HG02973 (cell line): Measurements from ENCODE around the gene PAQR5.

Experiments
- ATAC-seq: cut with Tn5 transposase; IDR thresholded peaks from one replicate; pipeline ENCODE4 v1.9.1; 2021; ENCODE audit warnings: moderate library complexity; ENCODE audit not compliant: unreplicated experiment

The PAQR5 gene

DNA sequence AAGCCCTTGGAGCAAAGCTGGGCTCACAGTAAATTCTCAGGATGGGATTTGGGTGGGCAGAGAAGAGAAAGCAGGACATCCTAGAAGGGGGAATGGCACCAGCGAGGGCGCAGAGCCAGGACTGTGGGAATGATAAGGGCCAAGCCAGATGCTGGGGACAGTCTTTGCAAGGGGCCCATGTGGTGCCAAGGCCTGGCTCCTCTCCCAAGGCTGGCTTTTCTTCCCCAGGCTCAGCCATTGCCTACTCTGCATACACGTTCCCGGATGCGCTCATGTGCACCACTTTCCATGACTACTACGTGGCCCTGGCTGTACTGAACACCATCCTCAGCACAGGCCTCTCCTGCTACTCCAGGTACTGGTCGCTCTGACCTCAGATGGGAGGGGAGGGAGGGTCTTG is 90.7 kb downstream of the PAQR5 start:
- ATAC-seq: no peak

DNA sequence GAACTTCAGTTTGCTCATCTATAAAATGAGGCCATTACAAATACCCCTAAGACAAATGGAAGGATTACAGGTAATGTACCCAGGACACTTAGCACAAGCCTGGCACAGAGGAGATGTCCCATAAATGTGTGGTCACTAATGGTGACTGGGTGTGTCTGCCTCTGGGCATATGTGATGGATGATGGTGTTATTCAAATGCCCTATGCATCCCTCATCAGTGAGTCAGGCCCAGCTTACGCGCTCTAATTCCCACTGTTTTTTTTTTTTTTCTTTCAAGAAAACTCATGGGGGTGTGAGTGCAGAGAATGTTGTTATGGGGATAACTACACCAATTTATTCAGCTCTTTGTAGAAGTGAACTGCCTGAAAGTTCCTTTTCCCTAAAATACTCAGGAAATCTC is 91.9 kb downstream of the PAQR5 start:
- no peak for ATAC-seq

DNA sequence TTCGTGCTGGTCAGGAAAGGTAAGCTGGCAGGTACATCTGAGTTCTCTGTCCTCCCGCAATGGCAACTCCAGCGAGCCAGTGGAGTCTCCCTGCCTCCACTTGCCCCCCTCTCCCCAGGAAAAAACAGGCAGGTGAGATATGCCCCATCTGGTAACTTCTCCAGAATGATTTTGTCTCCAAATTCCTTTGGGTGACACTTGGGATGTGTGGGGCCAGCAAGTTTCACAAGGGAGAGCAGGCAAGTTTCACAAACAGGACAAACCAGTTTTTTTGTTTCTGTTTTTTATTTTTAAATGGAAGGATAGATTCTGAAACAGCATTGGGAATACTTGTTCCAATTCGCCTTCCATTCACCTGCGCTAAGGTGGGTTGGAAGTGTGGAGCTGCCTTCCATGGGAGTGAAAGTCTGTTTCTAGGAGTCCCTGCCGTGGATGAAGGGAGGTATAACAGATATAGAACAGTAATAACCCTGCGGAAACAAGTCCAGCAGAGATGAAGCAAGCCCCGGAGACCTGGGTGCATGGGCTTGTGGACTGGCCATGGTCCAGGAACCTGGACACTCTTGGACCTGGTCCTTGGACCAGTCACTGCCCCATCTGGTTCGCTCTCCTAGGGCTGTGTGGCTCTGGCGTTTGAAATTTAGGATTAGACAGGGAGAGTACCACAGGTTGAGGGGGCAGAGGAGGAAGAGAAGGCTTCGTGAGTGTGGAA is 92.5 kb downstream of the PAQR5 start:
- ATAC-seq: no peak

DNA sequence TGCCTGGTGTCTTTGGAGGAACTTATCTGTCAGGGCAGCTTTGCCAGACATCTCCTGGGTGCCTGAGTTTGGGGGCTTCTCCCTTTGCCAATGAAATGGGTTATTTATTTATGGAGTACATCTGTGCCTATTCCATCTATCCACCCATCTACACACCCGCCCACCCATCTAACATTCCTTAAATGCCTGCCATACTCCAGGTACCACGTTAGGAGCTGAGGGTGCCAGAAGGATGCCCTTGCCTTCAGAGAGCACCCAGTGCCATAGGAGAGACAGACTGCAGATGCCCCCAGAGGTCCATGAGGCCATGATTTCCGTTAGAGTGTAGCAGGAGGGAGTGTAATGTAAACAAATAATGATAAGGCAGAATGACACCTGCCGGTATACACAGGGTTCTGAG is 93.6 kb downstream of the PAQR5 start:
- no peak for ATAC-seq

DNA sequence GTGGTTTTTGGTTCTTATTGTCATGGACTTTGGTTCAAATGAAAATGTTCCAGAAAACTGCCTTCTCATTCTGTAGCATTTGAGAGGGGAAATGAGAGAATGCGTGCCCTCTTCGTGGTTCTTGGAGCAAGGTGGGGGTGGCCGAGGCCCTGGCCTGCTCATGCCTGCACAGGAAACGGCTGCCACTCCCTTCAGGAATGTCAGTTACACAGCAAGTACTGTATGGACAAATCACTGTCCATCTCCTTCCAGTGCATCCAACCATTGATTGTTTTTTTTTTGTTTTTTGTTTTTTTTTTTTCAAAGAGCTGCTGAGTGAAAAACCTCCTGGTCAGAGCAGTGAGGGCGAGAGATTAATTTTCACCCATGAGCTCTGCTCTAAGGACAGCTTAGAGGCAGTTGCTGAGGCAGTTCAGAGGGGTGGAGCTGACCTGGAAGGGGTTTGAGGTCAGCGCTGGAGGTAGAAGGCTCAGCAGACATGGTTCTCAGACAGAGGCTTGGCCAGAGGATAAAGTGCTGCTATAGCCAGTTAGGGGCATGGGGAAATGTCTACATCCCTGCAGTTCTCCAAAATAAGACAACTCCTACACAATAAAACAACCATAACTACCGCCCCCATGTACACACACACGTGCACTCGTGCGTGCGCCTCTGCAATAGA is 95.2 kb downstream of the PAQR5 start:
- no peak for ATAC-seq

DNA sequence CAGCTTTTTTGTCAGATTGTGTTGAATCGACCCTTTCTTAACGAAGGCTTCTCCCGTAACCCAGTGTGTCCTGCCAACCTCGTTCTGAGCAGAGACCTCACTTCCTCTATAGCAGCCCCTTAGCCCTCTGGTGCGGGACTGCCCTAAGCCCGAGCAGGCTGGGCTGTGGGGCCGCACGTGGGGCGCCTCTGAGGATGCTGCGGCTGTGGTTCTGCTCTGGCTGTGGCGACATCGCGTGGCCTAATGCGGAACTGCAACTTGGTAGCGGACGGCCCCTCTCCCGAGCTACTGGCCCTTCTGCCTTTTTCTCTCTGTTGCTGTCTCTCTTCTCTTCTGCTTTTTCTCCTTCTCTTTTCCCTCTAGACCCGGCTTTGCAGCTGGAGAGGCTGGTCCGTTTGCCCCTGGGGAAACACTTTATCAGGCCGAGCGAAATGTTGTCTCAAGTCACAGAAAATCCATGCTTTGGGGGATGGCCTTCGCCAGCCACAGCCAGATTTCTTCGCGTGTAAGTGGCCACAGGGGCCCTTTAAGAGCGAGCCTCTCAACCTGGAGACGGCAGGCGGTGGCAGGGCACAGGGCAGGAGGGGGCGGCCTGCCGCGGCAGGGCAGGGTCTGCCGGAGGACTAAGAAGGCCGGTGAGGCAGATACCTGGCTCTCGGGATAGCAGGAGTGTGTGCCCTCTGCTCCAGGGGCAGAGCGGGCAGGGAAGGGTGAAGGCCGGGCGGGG is 96.0 kb downstream of the PAQR5 start:
- peak; percentile 81 for ATAC-seq

DNA sequence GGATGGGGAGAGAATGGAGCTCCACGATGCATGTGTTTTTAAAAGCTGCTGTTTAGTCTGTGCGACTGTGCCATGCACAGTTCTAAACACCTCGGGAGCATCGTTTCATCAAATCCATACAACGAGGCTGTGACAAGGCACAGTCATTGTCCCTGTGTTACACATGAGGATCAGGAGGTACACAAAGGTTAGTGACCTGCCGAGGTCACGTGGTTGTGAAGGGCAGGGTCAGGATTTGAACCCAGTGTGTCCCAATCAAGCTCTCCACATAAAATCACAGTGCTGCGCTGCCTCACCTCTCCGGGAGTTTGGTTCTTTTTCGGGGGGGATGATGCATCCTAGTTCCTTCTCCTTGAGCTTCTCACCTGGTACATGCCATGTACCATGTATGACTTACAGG is 96.7 kb downstream of the PAQR5 start:
- no peak for ATAC-seq

DNA sequence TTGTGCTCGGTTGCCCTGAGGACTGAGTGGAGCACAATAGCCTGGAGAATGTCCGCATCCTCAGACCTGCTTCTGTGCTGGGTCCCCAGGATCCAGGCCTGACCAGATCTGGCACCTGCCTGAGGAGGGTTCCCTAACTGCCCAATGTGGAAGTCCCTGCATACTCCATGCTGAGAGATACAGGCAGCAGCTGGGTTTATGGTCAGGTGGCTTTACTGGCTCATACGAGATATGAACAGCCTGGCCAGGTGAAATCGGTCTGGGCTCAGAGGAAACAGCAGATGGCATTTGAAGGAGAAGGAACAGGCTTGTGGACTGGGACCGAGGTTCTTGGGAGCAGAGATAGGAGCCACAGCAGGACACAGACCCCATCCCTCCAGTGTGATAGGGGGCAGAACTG is 97.3 kb downstream of the PAQR5 start:
- ATAC-seq: no peak

DNA sequence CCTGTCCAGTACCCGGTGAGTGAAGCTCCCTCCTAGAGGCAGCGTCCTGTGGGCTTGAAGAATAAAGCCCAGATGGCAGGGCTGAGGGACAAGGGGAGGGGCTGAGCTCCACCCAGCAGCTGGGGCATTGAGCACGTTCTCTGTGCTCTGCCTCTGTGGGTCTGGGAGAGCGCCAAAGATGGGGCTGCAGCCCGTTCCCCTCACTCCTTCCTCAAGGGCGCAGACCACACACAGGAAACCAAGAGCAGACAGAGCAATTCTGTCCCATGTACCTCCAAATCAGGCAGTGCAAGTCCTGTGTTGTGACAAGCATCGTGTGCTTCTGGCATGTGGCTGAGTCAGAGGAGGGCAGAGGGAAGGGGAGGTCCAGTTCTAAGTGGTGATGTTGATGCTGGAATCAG is 99.8 kb downstream of the PAQR5 start:
- ATAC-seq: no peak

DNA sequence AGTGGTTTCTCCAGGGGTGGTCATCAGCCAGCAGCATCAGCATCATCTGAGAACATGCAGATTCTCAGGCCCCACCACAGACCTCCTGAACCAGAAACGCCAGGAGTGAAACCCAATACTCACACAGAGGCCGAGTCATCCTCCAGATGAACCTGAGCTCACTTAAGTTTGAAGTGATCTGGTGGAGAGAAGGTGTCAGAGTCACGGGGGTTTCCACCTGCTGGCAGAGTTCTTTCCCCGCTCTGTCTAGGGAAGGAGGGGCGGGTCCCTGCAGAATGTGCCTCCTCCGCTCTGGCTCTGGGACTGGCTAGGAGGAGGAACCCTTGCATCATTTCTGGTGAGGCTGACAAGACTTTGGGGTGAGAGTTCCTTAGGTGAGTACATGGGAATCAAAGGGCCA is 102.1 kb downstream of the PAQR5 start:
- ATAC-seq: no peak

DNA sequence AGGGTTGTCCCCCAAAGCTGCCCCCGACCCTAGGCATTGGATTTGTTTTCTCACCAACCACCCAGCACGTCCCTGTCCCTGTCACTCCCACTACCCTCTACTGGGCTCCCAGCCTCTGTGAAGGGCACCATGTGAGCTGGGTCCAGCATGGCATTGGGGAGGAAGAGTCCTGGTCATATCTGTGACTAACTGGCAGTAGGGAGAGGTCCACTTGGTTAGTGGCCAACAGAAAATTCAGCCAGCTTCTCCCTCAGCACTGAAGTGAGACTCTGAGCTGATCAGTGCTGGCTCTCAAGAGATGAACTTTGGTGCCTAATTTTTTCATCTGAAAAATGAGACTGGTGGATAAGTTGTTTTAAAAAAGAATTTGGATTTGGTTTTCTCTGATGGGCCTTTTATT is 104.1 kb downstream of the PAQR5 start:
- ATAC-seq: no peak

DNA sequence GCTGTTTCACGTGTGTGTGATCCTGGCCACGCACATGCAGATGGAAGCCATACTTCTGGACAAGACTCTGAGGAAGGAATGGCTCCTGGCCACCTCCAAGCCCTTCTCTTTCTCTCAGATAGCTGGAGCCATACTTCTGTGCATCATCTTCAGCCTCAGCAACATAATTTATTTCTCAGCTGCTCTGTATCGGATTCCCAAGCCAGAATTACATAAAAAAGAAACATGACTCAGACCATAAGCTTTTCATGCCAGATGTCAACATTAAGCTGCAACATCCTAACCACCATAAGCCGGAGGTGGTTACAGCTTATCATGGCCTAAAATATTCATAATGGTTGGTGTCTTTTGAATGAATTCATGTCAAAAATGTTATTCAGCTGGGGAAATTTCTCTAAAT is 104.9 kb downstream of the PAQR5 start:
- no peak for ATAC-seq

DNA sequence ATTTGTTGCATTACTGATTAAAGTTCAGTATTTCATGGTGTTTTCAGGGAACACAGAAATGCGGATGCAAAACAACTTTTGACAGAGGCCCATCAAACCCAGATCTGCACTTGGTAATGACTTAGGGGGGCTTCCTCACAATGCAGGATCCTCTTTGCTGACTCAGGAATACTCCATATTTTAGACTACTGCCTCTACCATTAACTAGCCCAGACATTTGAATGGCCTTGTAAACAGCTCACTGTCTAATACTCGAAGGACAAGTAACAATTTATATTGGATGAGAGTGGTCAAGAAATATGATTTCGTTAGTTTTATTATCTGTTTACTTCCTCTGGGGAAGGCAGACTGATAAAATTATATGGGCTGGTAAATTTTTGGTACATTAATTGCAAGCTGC is 106.4 kb downstream of the PAQR5 start:
- no peak for ATAC-seq

DNA sequence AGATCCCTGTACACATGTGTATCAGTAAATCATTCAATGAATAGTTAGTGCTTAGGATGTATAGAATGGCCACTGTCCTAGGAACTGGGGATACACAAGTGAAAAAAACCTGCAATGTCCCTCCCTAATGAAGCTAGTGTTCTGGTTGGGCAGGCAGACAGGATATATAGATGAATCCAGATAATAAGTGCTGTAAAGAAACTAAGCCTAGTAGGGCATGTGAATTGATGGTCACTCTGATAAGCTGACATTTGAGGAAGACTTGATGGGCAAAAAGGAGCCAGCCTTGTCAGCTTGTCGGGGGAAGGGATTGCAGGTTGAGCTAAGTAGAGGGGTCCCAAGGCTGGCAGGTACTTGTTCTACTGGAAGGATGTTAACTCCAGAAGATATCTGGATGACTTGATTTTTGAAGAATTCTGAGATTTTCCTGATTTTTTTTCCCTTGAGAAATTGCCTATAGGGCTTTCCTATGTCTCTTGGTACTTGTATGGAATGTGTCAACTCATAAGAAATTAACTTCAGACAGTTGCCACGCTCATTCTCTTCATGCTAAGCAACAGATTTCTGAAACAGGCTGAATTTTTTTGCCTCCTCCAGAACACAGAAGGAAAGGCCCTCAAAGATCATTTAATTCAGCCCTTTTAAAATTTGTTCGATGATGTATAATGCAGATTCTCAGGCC is 109.1 kb downstream of the PAQR5 start:
- ATAC-seq: no peak

DNA sequence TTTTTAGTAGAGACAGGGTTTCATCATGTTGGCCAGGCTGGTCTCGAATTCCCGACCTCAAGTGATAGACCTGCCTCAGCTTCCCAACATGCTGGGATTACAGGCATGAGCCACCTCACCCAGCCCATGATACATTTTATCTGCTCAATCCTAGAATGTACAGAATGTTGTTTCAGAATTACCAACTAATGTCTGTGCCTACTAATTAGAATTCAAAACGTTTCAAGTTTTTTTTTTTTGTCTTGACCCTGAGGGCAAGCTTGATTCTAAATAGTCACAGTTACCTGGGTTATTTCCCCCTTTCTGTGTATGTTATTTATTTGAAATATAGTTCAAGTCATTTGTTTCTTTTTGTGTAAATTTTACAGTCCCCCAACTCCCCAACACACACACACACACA is 110.1 kb downstream of the PAQR5 start:
- no peak for ATAC-seq

DNA sequence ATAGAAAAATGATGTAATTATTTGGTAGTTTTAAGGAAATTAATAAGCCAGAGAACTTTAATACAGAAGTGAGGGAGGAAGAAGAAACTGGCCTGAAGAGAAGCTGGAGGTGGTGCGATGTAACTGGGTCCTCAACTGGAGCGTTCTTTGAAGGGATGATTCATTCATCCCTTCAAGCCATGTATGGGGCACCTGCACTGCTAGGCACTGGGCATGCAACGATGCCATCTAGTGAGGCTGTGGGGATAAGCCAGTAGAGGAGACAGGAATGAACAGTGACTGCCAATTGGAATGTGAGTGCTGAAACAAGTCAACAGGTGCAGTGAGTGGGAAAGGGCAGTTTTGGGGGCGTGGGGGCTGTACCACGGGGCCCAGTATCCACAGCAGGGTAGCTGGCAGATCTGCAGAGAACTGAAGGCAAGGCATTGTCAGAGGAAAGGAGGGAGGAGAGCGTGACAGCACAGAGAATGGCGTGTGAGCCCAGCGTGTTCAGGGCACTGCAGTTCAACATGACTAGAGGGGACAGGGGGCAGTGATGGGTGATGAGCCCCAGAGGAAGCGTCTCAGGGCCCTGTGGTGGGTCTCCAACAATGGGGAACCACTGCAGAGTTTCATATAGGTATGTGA is 111.6 kb downstream of the PAQR5 start:
- no peak for ATAC-seq

DNA sequence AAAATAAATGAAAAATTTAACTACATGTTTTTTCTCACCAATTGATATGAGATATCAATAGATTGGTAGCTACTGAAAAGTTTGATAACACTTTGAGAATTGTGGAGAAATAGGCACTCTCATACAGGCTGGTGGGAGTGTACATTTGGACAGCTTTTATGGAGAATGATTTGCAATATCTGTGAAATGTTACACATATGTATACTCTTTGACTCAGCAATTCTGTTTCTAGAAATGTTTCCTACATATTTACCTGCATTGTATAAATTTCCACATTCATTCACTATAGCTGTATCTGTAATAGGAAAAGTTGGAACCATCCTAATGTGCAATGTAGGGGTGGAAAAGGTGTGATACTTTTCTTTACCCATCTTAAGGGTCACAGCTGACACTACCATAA is 113.6 kb downstream of the PAQR5 start:
- ATAC-seq: no peak

DNA sequence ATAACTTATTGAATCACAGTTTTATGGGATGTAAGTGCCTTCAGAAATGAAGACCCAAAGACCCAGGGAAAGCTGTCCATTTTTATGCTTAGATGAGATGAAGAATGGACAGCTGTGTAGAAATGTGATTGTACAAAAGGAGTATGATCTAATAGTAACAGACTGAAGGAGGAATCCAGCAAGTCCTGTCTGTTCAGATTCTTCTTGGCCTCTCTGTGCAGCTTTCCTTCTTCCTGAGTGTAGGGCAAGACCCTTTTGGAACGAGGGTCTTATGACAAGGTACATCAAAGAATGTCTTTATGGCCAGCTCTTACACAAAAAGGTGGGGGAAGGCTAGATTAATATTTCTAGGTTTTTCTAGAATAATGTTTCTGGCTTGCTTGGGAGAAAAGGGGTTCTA is 114.0 kb downstream of the PAQR5 start:
- ATAC-seq: no peak

DNA sequence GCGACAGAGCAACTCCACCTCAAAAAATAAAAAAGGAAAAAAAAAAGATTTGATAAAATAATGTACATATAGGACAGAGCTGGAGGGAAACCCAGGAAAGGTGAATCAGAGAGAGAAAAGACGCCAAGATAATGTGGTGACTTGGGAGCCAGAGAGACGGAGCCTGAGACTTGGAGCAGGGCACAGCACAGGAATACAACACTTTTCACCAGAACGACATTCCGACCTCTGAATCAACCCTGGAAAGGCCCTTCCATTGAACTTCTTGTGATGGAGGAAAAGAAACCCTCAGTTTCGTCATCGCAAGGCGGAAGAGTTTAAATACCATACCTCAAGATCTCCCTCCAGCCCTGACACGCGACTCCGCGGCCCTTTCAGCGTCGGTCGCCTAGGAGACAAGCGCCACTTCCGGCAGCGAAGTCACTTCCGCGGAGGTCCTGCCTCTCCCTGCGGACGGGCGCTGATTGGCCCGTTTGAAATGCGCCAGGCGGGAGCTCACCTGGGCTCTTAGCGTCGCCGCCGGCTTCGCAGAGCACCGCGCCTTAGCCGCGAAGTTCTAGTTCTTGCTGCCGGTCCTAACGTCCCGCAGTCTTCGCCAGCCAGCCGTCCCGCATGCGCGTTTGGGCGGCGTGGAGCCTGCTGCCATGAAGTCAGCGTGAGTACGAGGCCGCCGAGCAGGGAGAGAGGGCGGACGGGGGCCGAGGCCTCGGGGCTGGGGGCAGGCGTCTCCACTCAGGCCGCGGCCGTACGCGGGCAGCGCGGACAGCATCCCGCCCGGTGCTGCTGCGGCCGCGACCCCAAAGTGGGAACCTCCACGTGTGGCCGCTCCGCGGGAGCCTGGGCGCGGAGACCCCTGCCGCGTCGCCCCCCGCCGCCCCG is 115.3 kb downstream of the PAQR5 start, which contains the start of gene KIF23:
KIF23 (plus strand) TSS at position 528 of the 879 bp plus-strand sequence; CDS start at position 645, 117 bp downstream.
- peak; percentile 86 for ATAC-seq

DNA sequence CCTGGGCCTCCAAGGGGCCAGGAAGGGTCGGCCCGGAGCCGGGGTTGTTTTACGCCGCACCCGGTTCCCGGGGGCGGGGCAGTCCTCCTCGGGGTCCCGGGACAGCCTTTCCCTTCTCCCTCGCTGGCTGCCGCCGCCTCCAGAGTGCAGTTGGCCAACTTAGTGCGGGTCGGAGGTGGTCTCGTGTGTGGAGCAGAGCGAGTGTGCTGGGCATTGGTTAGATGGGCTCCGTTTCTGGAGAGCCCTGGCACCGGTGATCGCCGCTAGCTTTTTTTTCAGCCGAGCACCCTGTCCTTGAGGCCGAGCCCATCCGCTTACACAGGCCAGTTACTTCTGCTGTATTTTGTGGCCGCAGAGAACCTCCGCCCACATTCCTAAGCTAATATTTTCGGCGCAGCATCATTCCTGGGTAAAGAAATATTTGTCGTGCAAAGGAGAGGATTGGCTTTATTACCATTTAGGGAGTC is 116.0 kb downstream of the PAQR5 start:
- peak; percentile 29 for ATAC-seq
